ENCODE data around the gene RUNX1.

RUNX1 gene

DNA sequence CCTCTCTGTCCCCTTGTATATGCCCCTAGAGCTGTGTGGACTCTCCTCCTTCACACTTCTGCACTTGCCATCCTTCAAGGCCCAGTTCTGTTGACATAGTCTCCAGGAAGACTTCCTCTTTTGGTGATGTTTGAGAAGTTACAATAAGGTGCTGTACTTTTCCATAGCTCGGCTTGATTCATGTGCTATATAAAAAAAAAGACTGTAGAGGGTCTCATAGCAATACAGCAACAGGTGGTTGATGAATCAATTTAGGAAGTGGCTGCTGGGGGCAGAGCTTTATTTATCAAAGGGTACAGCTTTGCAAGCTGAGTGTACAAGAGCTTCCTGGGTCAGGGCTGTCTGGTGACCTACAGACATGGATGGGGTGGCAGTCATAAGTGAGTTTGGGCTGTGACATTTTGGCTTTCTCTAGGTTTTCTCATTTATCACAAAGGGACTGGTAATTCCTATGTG lies 102.7 kb downstream of the RUNX1 start:
- no peak for DNase-seq (ENCODE audit: low read depth)

DNA sequence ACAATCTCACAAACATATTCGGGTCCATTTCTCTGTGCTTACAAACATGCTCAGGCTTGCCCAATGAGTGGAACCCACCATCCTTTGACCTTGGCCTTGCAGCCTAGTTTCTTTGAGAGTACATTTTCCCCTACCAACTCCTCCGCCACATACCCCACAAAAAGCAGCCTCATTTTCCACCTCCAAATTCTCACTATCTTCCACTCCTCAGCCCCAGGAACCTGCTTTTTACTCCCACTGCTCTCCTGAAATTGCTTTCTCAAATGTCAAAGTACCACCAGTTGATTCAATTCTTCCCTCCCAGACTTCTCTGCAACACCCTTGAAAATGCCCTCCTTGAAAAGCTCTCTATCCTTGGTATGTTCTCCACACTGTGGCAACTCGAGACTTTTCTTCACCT lies 103.8 kb downstream of the RUNX1 start:
- DNase-seq (ENCODE audit: low read depth), result no peak

DNA sequence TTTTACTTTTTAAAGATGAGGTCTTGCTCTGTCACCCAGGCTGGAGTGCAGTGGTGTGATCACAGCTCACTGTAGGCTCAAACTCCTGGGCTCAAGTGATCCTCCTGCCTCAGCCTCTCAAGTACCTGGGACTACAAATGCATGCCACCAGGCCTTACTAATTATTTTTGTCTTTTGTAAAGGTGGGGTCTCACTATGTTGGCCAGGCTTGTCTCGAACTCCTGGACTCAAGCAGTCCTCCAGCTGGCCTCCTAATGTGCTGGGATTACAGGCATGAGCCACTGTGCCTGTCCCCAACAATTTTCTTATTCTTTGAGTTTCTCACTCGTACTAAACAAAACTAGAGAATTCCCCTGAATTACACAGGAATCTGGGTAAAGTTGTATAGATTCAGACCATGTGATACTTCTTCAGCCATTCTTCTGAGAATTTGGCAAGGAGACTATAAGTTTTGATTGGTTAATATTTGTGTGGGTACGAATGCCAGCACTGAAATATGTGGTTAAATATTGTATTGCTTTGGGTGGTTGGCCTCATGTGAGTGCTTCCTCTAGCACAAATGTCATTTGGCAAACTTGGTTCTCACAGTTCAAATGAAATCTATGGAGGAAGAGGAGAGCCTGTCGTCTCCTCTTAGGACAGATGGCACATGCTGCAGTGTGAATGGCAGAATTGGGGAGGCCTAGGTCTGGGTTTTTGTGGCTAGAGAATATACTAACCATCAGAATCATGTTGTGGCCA lies 104.9 kb downstream of the RUNX1 start:
- no peak for DNase-seq (ENCODE audit: low read depth)

DNA sequence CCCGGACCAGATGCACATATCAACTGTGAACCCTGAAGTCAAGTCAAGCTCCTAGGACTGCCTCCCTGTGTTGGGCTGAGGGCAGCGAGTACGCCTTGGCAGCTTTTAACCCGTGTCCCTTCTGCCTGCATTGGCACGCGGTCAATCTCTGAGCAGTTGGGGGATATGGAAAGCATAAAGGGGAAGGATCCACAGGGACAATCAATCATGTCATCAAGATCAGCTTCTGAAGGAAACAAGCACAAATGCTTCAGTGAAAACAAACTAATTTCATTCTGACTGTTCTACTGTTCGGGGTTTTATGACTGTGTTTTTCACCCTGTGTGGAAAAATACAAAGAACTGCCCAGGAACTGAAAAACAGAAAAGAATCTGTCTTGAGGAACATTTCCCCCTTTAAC lies 106.2 kb downstream of the RUNX1 start:
- no peak for DNase-seq (ENCODE audit: low read depth)

DNA sequence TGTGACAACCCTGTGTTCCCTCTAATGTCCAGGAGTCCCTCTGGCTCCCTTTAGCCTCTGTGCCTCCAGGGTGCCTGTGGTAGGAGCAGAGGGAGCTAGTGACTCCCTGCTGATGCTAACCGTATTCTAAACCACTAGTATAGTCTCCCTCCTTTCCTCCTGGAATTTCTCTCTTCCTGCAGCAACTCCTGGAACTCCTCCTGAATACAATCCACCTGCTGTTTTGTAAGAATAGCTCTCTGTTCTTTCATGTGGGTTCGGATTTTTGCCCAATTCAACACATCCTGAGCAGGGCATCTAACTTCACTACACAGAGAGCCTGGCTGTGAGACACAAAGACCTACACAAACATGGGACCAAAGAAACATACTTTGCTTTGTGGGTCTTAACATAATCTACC lies 107.9 kb downstream of the RUNX1 start:
- DNase-seq (ENCODE audit: low read depth), result no peak

DNA sequence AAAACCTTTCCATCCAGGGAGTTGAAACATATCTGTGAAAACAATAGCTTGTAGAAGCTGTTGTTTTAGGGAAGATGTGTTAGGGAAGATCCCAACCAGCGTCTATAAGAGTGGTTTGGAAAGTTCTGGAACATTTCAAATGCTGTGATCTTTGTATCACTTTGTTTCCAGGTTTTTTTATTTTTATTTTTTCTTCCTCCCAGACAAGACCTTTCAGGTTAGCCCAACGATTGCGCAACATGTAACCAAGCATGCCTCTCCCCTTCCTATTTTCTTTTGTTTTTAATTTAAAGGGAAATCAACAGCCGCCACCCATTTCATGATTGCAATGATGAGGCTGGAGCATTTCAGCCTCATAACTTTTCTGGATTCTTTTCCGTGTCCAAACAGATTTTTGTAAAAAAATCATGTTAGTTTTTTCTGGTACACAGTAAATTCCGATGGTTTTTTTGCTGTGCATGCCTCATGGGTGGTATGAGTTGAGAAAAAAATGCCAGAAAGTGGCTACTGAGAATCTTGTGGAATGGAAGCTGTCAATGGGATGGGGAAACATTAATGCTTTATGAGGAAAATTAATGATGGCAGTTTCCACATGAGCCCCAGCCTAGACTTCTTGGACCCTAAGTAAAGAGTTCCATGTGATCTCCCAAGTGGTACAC lies 109.3 kb downstream of the RUNX1 start:
- no peak for DNase-seq (ENCODE audit: low read depth)

DNA sequence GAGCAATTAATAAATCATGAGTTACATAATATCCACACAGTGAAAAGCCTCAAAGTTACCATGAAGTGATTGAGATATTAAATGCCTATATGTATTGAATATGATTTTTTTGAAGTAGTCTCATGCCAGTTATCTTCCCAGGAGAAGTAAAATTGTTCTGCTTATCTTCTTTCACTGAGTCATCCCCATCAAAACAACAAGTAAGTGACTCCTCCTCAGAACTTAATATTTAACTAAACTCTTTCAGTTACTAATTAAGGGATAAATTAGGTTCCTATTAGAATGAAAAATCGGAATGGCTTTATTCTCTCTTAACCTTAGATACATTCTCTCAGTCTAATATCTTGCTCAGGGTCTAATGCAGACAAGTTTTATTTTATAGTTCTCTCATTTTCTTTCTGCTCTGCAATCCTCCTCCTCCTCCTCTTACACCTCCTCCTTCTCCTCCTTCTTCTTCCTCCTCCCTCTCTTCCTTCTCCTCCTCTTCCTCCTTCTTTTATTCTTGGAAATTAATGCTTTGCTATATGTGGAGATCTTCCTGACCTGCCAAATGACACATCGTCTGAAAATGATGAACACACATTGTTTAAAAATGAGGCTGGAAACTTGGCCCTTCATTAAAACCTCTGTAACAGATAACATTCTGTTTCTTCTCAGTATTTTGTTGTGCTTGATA lies 110.9 kb downstream of the RUNX1 start:
- no peak for DNase-seq (ENCODE audit: low read depth)

DNA sequence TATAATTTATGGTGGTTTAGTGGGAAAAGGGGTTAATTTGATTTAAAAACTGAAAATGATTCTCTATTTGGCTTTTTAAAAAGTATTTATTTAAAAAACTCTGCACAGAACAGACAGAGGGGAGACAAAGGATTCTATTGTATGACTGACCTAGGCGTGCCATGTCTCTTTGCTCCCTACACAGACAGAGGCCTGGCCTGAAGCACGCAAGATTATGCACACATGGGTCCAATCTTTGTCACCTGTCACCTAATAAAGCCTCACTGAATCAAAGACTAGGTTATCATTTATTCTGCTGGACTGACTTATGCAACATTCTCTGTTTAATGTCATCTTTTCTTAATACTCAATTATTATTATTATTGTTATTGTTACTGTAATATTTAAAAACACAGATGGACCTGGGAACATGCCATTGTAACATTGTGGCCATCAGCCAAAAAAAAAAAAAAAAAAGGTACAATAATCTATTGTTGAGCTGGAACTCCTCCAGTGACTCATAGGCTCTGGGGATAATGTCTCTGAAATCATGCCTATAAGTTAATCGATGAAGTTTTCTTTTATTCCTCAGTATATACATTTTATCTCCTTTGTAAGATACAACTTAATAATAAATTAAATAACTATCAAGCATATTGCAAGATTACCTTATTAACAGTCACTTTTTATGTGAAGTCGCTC lies 112.1 kb downstream of the RUNX1 start:
- no peak for DNase-seq (ENCODE audit: low read depth)

DNA sequence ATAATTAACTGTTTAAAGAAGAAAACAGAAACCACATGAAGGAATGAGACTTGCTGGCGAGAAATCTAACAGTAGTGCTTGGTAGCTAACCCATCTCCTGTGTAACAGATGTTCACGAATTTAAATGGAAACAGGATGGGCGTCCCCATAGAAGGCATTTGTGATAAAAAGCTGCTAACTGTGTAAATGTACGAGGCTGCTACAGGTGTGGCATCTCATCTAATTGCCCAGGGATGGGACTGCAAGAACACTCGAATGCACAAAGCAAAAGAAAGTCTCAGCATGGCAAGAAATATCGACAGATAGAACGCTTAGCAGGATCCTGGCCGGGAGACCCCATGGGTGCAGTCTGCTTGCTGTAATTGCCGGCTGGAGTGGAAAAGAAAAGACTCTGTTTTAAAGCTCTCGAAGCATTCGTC lies 112.7 kb downstream of the RUNX1 start:
- DNase-seq (ENCODE audit: low read depth), result no peak

DNA sequence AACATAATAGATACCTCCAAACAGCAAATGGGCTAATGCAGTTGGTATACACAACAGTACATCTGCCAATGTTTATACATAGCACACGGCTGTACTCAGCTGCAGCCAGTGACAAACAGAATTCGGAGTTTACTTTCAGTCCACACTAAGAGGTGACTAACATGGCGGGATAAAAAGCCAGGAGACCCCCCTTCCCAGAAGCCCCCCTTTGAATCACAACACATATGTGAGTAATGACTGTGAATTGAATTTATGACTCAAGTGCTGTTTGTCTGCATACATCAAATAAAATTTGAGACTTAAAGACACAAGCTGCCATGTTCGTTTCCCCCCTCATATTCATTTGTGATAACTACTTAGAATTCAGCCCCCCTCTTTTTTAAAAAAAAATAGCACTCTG lies 113.2 kb downstream of the RUNX1 start:
- DNase-seq (ENCODE audit: low read depth), result no peak

DNA sequence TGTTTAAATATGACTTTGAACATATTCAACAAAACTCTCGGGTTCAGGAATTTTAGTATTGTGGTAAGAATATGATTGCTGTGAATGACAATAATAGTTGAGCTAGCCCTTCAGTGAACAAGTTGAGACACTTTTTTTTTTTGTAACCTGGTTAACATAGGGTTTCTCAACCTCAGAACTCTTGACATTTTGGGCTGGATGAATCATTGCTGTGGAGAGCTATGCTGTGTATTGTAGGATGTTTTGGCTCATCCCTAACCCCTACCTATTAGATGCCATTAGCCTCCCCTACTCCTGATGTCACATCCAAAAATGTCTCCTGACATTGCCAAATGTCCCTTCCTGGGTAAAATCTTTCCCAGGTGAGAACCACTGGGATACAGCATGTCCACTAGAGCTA lies 113.7 kb downstream of the RUNX1 start:
- no peak for DNase-seq (ENCODE audit: low read depth)

DNA sequence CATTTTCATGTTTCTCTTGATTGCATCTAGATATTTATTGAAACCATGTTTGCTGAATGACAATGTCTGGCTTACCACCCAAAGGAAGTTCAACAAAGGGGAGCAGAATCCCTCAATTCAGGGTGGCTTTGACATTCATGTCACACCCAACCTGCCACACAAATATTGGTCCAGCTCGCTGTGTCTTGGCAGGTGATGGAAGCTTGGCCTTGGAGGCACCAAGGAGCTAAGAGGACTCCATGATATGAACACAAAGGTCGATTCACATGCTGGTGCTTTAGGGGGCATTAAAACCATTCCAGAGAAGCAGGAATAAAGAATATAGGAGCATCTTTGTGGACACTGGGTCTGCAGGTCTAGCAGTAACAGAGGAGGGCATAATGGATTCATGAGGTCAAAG lies 114.8 kb downstream of the RUNX1 start:
- no peak for DNase-seq (ENCODE audit: low read depth)

DNA sequence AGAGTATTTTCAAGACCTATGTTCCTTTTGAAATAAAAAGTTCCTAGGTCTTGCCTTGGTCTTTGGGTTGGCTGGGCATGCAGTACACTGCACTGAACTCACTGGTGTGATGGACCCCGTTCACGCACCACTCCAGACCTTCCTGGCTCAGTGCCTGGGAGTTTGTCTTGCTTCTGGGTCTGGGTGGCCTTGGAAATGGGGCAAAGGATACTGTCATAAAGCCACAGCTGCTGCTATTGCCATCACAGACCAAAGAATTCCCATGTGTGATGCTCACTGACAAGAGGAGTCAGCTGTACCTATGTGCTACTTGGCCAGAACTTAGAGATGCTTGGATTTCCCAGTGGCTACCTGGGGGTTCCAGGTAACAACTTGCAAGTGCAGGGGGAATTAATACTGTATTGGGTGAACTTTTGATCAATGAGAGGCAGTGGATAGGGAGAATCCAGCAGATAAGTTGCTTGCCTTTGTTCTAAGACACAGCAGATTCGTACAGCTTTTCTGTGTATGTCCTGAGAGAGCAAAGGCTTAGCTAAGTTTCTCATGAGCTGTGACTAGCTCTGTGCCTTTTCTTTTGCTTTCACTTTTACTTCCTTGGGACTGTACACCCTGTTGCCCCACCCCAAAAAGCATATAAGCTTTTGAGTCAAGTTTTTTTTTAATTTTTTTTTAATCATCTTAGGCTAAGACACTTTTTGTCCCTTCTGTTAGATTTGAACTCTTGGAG lies 115.3 kb downstream of the RUNX1 start:
- DNase-seq (ENCODE audit: low read depth), result no peak

DNA sequence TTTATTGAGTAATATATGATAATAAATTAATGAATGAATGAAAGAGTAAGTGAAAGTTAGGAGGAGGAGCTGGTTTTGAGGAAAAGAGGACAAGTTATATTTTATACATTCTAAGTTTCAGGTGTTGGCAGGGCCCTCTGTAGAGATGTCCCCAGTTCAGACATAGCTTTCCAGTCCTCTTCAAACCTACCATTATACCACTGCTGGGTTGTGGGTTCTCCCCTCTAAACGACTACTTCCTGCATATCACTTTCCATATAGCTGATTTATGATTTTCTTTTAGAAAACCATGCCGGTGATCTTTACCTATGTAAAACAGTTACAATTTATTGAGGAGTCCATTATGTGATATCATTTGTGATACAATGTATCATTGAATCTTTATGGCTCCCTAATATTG lies 116.9 kb downstream of the RUNX1 start:
- no peak for DNase-seq (ENCODE audit: low read depth)

DNA sequence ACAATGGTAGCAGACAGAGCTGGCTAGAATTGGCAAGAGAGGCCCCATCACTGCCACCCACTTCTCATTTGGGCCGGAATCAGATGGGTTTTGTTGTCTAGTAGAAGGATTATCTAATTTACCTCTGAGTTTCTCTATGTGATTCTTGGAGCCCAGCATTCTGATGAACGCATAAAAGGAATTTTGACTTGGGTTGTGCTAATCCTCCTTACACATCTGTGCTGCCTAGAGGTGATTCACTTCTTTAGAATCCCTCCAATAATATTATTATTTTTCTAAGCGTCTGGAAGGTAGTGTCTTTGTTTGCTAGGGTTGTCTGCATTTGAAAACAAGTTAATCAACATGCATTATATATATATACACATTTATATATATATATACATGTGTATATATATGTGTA lies 118.1 kb downstream of the RUNX1 start:
- DNase-seq (ENCODE audit: low read depth), result no peak

DNA sequence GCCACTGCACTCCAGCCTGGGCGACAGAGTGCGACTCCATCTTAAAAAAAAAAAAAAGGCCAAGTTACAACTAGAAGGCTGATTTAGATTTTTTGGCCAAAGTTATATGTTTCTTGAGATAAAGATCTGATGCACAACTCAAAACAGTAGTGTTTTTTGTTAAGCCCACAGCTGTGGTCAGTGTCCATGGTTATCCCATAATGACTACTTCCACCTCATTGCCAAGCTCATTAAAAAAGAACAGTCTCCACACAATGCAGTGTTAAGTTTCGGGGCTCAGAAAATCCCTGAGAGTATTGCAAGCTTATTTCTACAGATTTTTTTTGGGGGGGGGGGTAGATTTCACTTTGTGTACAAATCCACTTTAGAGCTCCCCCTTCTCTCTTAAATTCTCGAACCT lies 120.5 kb downstream of the RUNX1 start:
- DNase-seq (ENCODE audit: low read depth), result no peak

DNA sequence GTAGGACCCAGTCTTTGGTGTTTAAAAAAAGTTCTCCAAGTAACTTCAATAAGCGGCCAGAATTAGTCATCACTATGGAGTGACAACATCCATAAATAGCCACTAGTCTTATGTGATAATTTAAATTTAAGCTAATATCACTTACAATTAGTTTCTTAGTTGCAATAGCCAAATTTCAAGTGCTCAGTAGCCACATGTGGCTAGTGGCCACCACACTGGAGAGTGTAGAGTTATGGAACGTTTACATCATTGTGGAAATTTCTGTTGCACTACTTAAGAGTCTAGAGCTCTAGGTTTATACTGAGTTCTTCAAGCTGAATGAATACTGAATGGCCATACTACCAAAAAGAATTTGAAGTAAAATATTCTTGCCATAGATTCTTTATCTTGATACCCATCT lies 121.1 kb downstream of the RUNX1 start:
- no peak for DNase-seq (ENCODE audit: low read depth)

DNA sequence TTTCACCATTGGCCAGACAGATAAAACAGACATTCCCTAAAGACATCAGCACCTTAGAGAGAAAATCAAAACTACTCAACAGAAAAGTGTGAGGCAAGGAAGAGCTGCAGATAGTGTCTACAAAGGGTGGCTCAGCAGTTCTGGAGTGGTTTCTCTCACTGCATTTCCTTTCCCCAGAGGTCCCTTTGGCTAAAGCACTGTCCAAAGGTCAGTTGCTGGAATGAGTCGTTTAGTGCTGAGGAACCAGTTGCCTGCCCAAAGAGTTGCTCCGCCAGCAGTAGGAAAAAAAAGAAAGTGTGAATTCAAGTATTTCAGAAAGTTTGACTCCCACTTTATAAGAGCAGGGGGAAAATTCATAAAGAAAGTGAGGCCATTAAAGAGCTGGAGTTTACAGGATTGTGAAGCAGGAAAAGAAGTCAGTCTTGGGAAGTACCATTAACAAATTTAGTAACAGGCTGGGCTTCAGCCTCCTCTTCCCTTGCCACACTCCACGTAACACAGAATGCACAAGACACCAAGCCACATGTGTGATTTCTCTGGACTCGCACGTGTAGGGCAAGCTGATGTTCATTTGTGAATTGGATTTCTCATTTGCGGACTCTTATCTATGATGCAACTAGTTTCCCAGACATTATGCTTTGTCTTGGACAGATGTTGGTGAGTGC lies 122.2 kb downstream of the RUNX1 start:
- DNase-seq (ENCODE audit: low read depth), result no peak

DNA sequence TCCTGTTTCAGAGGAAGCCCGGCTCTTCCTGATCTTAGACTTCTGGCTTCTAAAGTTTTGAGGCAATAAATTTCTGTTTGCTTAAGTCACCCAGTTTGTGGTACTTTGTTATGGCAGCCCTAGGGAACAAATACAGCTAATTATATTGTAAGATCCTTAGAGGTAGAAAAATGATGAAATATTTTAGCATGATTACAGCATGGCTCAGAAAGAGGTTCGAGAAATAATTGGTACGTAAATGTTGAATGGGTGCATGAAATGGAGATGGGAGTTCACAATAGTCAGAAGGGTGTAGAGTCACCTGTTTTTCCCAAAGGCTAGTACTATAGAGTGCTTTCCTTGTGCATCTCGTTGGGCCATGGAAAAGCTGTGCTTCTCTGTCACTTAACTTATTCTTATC lies 123.5 kb downstream of the RUNX1 start:
- DNase-seq (ENCODE audit: low read depth), result no peak

DNA sequence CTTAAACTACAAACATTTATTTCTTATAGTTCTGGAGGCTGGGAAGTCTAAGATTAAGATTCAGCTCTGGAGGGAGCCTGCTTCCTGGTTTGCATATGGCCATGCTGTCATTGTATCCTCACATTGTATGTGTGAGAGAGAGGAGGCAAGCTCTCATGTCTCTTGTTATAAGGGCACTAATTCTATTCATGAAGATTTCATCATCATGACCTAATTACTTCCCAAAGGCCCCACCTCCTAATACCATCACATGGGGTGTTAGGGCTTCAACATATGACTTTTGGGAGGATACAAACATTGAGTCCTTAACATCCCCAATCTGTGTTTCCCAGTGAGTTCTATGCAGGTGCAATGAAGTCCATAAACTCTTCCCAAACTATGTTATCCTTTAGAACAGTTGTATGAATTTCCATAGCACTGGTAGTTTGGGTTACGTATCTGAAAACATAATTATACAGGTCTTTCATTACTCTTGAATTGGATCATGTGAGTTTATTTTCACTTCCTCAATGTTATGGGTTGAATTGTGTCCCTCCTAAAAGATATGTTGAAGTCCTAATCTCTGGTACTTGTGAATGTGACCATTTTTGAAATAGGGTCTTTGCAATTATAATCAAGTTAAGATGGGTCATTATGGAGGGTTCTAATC lies 124.2 kb downstream of the RUNX1 start:
- DNase-seq (ENCODE audit: low read depth), result no peak

DNA sequence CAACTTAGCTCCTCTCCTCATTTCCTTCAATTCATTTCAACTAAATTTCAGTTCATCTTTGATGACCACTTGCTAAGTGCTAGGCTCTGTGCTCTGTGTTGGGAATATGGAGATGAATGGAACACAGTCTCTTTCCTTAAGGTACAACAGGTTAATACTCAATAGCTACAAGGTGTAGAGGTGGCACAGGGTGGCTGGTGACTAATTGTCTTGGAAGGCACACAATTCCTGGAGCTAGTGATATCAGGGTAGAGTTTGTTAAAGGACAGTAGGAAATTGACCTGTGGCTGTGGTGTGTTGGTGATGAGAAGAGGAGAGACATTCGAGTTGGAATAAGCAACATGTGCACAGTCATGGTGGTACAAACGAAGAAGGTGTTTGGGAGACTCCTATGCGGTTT lies 124.9 kb downstream of the RUNX1 start:
- no peak for DNase-seq (ENCODE audit: low read depth)

Measured in stimulated activated CD8-positive, alpha-beta memory T cell treated with anti-CD3 and anti-CD28 coated beads, Interleukin-12 subunit alpha, Interleukin-12 subunit beta, amount 100 ng/mL, for 4 hours (primary cell).